HepG2 (cell line): ENCODE data around the gene BCAN. TPM values are rescaled to one million over a fixed set of nuclear protein-coding genes. Genes with fewer than 3 reads are reported as not detected.

Experiments
- ATAC-seq: fragments of 200-7000 bp; cut with Tn5 transposase; 3 replicates; pipeline ENCODE4 v1.9.1; 2020; ENCODE audit warnings: mild to moderate bottlenecking, moderate library complexity
- BruUV-seq: library from RNA; stranded (reverse); fragments of 400-500 nt; replicated peaks from 2 replicates; lab custom pipeline; 2021; lab: Mats Ljungman, UMichigan
- CTCF ChIA-PET: fragments of 300-600 bp; formaldehyde crosslinking; extraction: SDS; loops from one replicate; lab custom pipeline; 2021; ENCODE audit warnings: low total read pairs, inconsistent platforms, low intra/inter-chr PET ratio; lab: Yijun Ruan, JAX
- POLR2A ChIA-PET: fragments of 350-600 bp; sonication (Branson Sonifier 250); formaldehyde crosslinking; loops from one replicate; lab custom pipeline; 2020; ENCODE audit warnings: antibody characterized with exemption, inconsistent platforms; lab: Yijun Ruan, JAX
- DNase-seq: peaks from one replicate; pipeline ENCODE4 v3.0.0-alpha.2; 2015; ENCODE audit warnings: low spot score
- FAIRE-seq: peaks from 3 replicates; lab custom pipeline; 2011; peaks lifted over from hg19 to GRCh38; lab: Jason Lieb, UNC
- H2AFZ ChIP-seq: one replicate; pipeline ENCODE4 v1.6.1; 2011; ENCODE audit warnings: low read length, inconsistent platforms
- H3K27ac ChIP-seq: fragments of 300-600 bp; 3 replicates; pipeline ENCODE4 v1.8.0; 2011; ENCODE audit warnings: mixed run types, mild to moderate bottlenecking, mixed read lengths, low read length, inconsistent platforms; ENCODE audit not compliant: insufficient read depth; ENCODE audit errors: extremely low read length
- H3K27me3 ChIP-seq, 2 experiments: fragments of 200-600 bp in 1 of 2; 2 replicates in 1 of 2; 3 replicates in 1 of 2; pipeline versions ENCODE4 v1.6.0 to v1.8.0; 2011; ENCODE audit warnings: low read length in 2 of 2, mild to moderate bottlenecking in 2 of 2, moderate library complexity in 2 of 2, inconsistent platforms in 1 of 2; ENCODE audit not compliant: insufficient read depth in 2 of 2, control insufficient read depth in 1 of 2
- H3K36me3 ChIP-seq, 2 experiments: fragments of 200-600 bp in 1 of 2; replicated peaks in 1 of 2; 2 replicates in 1 of 2; 3 replicates in 1 of 2; pipeline versions ENCODE4 v1.5.1 to v1.8.0; 2011; ENCODE audit warnings: low read length in 2 of 2, inconsistent platforms in 1 of 2; ENCODE audit not compliant: insufficient read depth in 2 of 2, control insufficient read depth in 1 of 2
- H3K4me1 ChIP-seq: 2 replicates; pipeline ENCODE4 v1.5.1; 2012; ENCODE audit warnings: low read length, inconsistent platforms; ENCODE audit not compliant: insufficient read depth
- H3K4me2 ChIP-seq: 2 replicates; pipeline ENCODE4 v1.6.0; 2011; ENCODE audit warnings: low read depth, low read length, inconsistent platforms
- H3K4me3 ChIP-seq, 3 experiments: fragments of 200-600 bp in 1 of 3; sonication (generic), shearing (Covaris generic) in 1 of 3; replicated peaks in 1 of 3; 2 replicates each; pipeline ENCODE4 v1.5.1; 2011 to 2016; ENCODE audit warnings: low read length in 3 of 3, inconsistent platforms in 2 of 3, low read depth in 2 of 3, mild to moderate bottlenecking in 2 of 3, control low read depth in 1 of 3, mixed read lengths in 1 of 3; ENCODE audit not compliant: insufficient read depth in 1 of 3
- H3K79me2 ChIP-seq: one replicate; pipeline ENCODE4 v1.6.1; 2011; ENCODE audit warnings: low read length, inconsistent platforms; ENCODE audit not compliant: insufficient read depth
- H3K9ac ChIP-seq: 2 replicates; pipeline ENCODE4 v1.6.0; 2011; ENCODE audit warnings: mild to moderate bottlenecking, low read depth, low read length, inconsistent platforms; ENCODE audit not compliant: insufficient read depth
- H3K9me3 ChIP-seq: 2 replicates; pipeline ENCODE4 v1.5.1; 2012; ENCODE audit warnings: mild to moderate bottlenecking, low read length
- H4K20me1 ChIP-seq: 2 replicates; pipeline ENCODE4 v1.6.0; 2011; ENCODE audit warnings: inconsistent platforms, mild to moderate bottlenecking, low read length, moderate library complexity; ENCODE audit not compliant: insufficient read depth
- DPF2 ChIP-seq: sonication (generic); formaldehyde crosslinking; IDR thresholded peaks from 2 replicates; pipeline ENCODE4 v1.4.0; 2020; ENCODE audit warnings: mild to moderate bottlenecking, low read depth, missing genetic modification reagents, borderline replicate concordance
- FOSL2 ChIP-seq: sonication (generic); formaldehyde crosslinking; IDR thresholded peaks from 2 replicates; pipeline ENCODE4 v1.4.0; 2020; ENCODE audit warnings: missing genetic modification reagents
- PRPF4 ChIP-seq: fragments of 200-400 bp; formaldehyde crosslinking; IDR thresholded peaks from 2 replicates; pipeline ENCODE4 v1.6.1; 2016; ENCODE audit warnings: low read length, low read depth; ENCODE audit not compliant: poor library complexity, severe bottlenecking
- SMAD3 ChIP-seq: sonication (generic); formaldehyde crosslinking; IDR thresholded peaks from 2 replicates; pipeline ENCODE4 v1.4.0; 2020; ENCODE audit warnings: missing genetic modification reagents
- WGBS: methylation state at CpG from one replicate; pipeline ENCODE4 v1.1.6; 2017; ENCODE audit warnings: low lambda C conversion rate; 5-methylcytosine and 5-hydroxymethylcytosine counted together
- in situ Hi-C: cut with HindIII; loops from 2 replicates; pipeline ENCODE4 v1.10.0; 2017; ENCODE audit warnings: low pct_unique_long_range_greater_than_20kb; ENCODE audit not compliant: extremely low pct_ligation_motif_present
- intact Hi-C: fragments of 100-400 bp; cut with micrococcal nuclease; formaldehyde crosslinking; loops from one replicate; pipeline ENCODE4 v1.10.0; 2022; ENCODE audit not compliant: unreplicated experiment
- polyA plus RNA-seq, 8 experiments: library from polyadenylated mRNA; depleted of rRNA in 3 of 8; stranded (reverse) in 7 of 8; unstranded in 1 of 8; fragments of >200 nt; fragmentation: Illumina TruSeq in 4 of 8; extraction: Trizol in 4 of 8; gene quantifications; 2 replicates each; pipeline versions ENCODE4 v1.2.1 to v1.2.3, GENCODE V29; 2011 to 2016; ENCODE audit warnings: low read depth in 4 of 8, missing spikeins in 1 of 8, mixed read lengths in 1 of 8; ENCODE audit not compliant: insufficient read depth in 1 of 8
- total RNA-seq, 5 experiments: library from RNA; depleted of rRNA; stranded (reverse); fragments of >200 nt; fragmentation: Illumina TruSeq; extraction: Trizol; gene quantifications; 2 replicates each; pipeline ENCODE4 v1.2.3, GENCODE V29; 2016; ENCODE audit warnings: low read depth in 1 of 5
- TF ChIP-seq, protein P1 (sequence below): sonication (generic); formaldehyde crosslinking; IDR thresholded peaks from 2 replicates; pipeline ENCODE4 v1.9.0; 2022; ENCODE audit warnings: low read depth, missing genetic modification reagents

The BCAN gene
- total and polyA plus RNA-seq, 2 of the 13 experiments (the other 11 are each of a cell fraction or from before 2014, with no cell fraction given) = not detected

DNA sequence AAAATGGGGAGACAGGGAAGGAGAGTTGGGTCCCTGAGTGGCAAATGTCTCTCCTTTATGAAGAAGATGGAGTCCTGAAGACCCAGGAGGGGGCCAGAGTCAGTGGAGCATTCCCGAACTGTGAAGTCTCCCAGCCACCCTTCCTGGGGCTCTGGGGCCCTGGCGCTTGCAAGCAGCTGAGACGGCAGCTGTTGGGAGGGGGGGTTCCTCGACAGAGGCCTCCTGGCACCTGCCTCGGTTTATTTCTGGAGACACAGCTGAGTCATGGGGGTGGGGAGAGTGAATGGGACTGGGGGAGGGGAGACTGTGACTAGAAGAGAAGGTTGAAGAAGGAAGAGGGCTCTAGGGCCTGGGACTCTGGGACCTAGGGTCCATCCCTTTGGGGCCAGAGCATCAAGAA is 21.3 kb downstream of the BCAN start:
- in situ Hi-C loops = no loop called here
- WGBS = 36% methylated on average over 4 of the region's 5 CpGs
- H3K27ac ChIP-seq = no peak overlapping the region
- CTCF ChIA-PET = no interaction called here
- no peak overlapping the region for H3K9ac ChIP-seq
- peaks cover 0 to 5% of the 10 kb centered on the region in 2 experiments; a peak in 1 of 5 replicates for H3K36me3 ChIP-seq
- peaks cover 17% of the 10 kb centered on the region for H4K20me1 ChIP-seq
- intact Hi-C loops = loop anchor here (10.0 kb wide), 1 partner anchor 62 kb away; the partner anchor contains the start of genes ISG20L2 and METTL25B
- no peak overlapping the region for H3K4me2 ChIP-seq
- POLR2A ChIA-PET = interaction anchor here (11.4 kb wide), 1 partner anchor 11 kb away, joined by 189 read pairs; the partner anchor contains the start of gene NES
- FAIRE-seq = no peak
- peaks cover 85% of the 10 kb centered on the region for H3K4me1 ChIP-seq
- no peaks in the 10 kb centered on the region; a peak in 1 of 5 replicates for H3K27me3 ChIP-seq
- H3K9me3 ChIP-seq = no peaks in the 10 kb centered on the region
- BruUV-seq = no TSS peak
- no peak overlapping the region for H3K4me3 ChIP-seq
- H3K79me2 ChIP-seq = peaks cover 20% of the 10 kb centered on the region
- no peak for ATAC-seq
- TF ChIP-seq, protein P1, sequence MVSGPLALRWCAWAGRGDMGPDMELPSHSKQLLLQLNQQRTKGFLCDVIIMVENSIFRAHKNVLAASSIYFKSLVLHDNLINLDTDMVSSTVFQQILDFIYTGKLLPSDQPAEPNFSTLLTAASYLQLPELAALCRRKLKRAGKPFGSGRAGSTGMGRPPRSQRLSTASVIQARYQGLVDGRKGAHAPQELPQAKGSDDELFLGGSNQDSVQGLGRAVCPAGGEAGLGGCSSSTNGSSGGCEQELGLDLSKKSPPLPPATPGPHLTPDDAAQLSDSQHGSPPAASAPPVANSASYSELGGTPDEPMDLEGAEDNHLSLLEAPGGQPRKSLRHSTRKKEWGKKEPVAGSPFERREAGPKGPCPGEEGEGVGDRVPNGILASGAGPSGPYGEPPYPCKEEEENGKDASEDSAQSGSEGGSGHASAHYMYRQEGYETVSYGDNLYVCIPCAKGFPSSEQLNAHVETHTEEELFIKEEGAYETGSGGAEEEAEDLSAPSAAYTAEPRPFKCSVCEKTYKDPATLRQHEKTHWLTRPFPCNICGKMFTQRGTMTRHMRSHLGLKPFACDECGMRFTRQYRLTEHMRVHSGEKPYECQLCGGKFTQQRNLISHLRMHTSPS (CRISPR knock-in tag) = no peak
- TF ChIP-seq DPF2 (CRISPR knock-in tag) = no peak
- no peak for TF ChIP-seq SMAD3 (CRISPR knock-in tag)
- TF ChIP-seq PRPF4 = no peak
- 0 out of 2 replicates have a peak, but pooled peaks have one; percentile 21 for TF ChIP-seq FOSL2 (CRISPR knock-in tag)
- TF ChIP-seq, all 625 proteins: peak for 1
- H2AFZ ChIP-seq = no peak overlapping the region
- no peak for DNase-seq
